ENCODE results near the gene PML.

Gene PML

GRCh38 chr15:73994413-73994883 is at the start of gene PML:
TSS of gene PML (plus strand) at chr15:73994716. CDS start at chr15:73994813, 97 bp downstream.
- peak; percentile 98 for DNase-seq

DNA sequence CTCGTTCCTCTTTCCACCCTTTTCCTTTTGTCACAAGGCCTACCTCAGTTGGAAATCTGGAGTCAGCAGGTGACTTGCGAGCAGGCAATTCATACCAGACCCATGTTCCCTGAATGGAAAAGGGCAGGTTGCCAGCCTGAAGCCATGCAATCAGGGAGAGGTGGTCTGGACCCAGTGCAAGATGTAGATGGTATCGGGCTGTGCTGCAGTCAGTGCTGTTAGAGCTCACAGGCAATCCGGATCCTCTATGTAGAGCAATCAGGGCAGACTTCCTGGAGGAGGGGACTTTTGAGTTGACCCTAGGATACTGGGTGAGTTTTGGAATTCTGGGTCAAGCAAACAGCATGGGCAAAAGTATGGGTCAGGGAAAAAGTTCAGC is 49.4 kb upstream of the PML start:
- DNase-seq, result no peak

DNA sequence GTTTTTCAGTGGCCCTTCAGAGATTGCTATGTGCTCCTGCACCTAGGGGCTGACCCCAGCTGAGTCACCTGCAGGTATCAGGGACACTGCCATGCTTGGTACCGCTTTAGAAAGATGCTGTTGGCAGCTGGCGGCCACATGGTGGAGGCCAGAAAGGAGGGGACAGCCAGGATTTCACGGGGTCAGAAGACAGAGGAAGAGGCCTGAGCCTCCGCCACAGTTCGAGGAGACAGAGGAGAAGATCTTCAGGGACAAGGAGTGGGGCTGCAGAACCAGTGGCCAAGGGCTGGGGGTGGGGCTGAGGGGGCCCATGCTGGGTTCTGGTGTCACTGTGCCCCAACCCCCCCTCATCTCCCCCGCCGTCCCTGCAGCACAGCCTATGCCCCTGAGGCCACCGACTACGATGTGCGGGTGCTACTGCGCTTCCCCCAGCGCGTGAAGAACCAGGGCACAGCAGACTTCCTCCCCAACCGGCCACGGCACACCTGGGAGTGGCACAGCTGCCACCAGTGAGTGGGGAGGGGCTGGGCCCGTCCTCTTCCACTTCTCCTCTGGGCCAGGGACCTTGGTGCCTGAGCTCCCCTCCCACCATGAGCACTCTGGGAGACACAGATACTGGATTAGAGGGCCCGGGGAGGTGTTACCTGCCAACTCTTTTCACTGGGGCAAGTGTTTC is 48.3 kb upstream of the PML start:
- no peak for DNase-seq

DNA sequence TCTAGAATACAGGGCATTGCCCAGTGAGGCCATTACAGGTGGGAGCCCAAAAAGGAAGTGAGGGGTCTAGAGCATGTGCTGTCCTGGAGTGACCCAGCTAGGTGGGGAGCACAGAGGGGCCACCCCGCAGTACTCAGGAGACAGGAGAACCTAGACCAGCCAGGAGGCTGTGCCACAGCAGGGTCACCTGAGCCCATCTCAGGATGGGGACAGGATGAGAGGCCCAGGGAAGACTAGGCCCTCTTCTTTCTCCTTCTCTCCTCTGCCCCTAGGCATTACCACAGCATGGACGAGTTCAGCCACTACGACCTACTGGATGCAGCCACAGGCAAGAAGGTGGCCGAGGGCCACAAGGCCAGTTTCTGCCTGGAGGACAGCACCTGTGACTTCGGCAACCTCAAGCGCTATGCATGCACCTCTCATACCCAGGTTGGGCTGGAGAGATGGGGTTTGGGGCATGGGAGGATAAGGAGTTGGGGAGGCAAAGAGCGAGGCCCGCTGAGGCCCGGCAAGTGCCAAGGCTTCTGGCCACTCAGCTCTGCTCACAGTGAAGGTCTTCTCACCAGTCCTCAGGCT is 47.6 kb upstream of the PML start:
- no peak for DNase-seq

- no peak for DNase-seq
Measured at GRCh38 chr15:73947651-73948050, 46.9 kb upstream of the PML start.

DNA sequence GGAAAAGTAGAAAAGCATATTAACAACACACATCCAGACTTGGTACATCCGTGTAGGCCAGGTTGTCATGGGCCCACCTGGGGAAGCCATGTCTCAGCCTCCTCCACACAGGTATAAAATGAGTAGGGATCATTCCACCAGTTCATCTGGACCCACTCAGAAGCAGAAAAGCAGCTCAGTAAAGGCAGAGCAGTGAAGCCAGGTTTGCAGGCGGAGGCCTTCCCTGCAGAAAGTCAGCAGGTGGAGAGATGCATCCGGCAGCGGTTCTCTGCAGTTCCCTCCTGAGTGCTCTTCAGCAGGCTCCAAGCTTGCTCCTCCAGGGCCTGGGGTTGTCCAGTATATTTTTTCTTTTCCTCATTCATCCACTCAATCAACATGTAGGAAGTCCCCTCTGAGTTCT is 46.1 kb upstream of the PML start:
- DNase-seq, result no peak

DNA sequence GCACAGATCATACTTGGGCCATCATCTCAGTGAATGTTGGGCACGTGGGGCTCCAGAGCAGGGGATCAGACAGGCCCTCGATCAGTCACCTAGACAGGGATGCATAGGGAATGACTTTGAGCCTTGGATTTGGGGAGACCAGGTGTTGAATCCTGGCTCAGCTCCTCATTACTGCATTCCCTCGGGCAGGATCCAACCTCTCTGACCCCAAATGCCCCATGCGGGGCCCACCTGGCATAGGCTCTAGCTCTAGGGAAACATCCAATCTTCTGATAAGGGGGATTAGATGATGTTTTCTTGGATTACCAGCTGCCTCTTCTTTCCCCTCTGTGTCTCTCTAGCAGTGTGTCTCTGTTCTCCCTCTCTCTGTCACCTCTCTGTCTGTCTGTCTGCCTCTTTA is 45.5 kb upstream of the PML start:
- no peak for DNase-seq

- DNase-seq, result no peak
Measured at GRCh38 chr15:73949496-73949895, 45.0 kb upstream of the PML start.

DNA sequence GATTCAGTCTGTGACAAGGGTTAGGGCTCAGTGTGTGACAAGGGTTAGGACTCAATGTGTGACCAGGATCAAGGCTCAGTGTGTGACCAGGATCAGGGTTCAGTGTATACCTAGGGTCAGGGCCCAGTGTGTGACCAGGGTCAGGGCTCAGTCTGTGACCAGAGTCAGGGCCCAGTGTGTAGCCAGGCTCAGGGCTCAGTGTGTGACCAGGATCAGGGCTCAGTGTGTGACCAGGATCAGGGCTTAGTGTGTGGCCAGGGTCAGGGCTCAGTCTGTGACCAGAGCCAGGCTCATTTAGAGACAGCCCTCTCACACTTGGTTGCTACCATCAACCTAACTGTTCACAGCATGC is 44.1 kb upstream of the PML start:
- DNase-seq, result no peak

GRCh38 chr15:73950831-73951561 is 43.5 kb upstream of the PML start:
- DNase-seq, result peak; percentile 71

DNA sequence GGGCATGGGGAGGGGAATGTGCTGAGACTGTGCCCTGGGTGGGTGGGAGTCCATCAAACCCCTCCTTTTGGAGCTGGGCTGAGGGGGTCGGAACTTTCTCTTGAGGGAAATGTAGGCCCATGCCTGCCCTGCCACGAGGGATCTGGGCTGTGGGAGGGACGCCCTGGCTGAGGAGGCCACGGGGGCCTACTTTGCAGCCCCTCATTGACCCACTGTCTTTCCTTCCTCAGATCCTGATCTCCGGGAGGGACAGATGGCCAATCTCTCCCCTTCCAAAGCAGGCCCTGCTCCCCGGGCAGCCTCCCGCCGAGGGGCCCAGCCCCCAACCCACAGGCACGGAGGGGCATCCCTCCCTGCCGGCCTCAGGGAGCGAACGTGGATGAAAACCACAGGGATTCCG is 42.9 kb upstream of the PML start:
- DNase-seq, result no peak

DNA sequence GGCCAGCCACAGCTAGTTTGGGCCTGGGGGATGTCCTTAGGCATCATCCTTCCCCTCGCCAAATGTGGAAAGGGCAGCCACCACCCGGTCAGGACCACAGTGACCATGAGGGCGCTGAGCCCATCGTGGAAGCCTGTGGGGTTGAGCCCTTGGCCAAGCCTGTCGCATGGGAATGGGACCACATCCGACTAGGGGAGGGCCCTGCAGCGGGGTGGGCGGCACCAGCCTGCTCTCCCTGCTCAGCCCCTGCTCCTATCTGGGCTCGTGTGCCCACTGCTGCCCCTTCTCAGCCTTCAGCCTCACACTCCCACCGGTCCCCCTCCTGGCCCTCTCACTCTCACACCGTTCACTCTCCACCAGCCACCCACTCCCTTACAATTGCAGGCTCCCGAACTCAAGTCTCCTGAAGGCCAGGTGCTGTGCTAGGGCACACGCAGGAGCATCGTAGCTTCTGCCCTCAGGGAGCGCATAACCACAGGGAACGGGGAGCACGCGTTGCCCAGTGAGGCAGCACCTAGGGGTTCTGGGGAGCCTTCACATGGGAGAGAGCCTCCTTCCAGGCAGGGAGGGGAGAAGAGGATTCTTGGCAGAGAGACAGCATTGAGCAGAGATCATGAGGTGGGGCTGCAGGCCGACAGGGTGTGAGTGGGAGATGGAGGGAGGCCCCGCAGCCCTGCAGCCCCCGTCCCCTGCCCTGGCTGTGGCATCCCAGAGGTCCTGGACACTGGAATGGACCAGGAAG is 42.2 kb upstream of the PML start:
- DNase-seq, result no peak

DNA sequence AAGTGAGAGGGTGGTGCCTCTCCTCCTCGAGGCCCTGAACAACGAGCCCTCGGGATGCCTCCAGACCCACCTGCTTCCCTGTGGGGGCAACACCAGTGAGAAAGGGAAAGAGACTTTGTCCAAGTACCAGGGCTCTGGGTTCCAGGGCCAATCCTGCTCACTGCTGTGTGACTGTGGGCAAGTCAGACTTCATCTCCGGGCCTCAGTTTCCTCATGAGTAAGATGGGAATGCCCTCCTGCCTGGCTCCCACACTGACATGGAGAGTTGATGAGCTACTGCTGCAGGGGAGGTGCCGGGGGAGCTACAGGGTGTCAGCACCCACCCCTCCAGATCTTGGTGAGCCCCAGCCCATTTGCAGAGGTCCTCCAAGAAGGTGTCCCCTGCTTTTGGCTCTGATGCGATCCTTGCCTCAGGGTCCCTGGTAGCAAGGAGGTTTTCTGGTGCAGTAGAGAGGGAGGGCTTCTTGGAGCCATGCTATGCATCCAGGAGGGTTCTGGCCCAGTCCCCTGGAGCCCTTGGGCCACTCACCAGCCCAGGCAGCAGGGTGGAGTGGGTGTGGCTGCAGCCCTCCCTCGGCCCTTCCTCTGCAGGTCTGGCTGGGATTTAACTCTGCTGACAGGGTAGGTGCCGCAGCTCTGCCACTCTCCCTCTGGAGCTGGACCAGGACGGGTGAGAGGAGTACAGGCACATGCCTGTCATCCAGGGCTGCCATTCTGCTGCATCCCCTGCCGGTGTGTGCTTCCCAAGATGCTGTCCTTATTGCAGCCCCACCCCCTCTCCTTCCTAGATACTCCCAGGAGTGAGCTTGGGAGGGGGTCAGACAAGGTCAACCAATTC is 41.4 kb upstream of the PML start:
- DNase-seq, result no peak

GRCh38 chr15:73954188-73955145 is 40.0 kb upstream of the PML start:
- no peak for DNase-seq

DNA sequence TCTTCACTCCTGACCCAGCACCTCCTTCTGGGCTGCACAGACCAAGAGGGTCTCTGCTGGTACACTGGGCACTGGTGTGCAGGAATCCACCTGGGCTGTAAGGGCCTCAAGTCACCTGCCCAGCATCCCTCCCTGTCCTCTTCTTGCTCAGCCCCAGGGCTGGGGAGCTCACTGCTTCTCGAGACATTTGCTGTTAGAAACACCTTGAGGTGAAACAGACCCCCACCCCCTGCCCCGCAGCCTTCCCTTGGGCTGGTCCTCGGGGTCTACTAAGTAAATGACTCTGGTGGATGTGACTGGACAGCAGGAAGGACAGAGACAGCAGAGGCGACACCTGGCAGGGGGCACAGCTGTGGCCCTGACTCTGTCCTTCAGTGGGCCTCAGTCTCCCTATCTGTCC is 39.2 kb upstream of the PML start:
- no peak for DNase-seq

DNA sequence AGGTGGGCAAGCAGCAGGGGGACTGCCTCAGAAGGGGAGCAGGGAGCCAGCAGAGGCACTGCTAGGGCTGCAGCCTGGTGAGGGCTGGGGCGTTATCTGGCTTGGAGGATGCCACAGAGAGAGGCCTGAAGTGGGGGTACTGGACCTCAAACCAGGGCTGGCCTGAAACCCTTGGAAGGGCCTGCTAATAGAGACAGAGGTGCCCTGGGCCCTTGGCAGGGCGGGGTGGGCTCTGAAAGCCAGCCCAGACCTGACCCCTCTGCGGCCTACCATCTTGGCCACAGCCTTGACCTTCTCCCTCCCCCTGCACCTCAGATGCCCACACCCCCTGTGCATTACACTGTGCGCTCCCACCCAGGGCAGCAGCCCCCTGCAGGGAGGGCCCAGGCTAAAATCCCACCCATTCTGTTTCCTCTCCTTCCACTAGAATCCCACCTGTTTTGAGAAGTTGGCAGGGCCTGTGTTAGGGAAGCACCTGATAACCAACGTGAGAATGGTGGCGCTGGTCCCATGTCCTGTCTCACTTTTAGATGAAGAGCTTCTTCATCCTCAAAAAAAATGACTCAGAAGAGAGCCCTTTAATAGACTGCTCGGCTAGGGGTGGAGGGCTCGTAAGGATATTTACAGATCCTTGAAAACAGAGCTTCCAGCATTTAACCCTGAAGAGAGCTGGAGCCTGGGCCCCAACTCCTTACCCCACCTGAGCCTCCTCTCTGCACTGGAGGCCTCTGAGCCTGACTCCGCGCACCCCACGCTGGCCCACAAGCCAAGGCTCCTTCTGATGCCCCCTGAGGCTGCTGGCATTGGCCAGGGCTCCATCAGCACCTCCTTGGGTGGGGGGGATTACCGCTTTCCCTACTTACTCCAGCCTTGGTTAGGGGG is 38.4 kb upstream of the PML start:
- no peak for DNase-seq

DNA sequence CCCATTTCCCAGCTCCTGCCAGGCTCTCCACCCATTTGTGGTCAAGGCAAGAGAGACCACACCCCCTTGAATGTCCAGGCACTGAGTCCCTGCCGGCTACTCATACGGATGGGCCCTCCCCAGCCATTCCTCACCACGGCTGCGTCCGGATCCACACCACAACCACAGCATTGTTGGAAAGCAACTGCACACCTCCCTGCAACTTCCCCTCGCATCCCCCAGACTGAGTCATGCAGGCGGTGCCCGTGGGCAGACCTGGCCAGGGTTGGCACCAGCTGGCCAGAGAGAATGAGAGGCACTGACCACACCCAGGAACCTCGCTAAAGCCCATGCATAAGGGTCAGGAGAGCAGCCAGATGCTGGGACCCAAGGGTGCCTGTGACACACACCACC is 37.8 kb upstream of the PML start:
- DNase-seq, result no peak

- DNase-seq, result no peak
Measured at GRCh38 chr15:73957276-73957675, 37.2 kb upstream of the PML start.

- no peak for DNase-seq
Measured at GRCh38 chr15:73957785-73958184, 36.7 kb upstream of the PML start.

GRCh38 chr15:73959012-73959581 is 35.4 kb upstream of the PML start:
- DNase-seq, result peak; percentile 57
